Immature natural killer cell (primary cell): ENCODE results near the gene LRRIQ3. TPM values are rescaled to one million over a fixed set of nuclear protein-coding genes. Genes with fewer than 3 reads are reported as not detected.

Experiments
- polyA plus RNA-seq, 3 donors: library from polyadenylated mRNA; unstranded; fragments of 300-500 nt; fragmentation: Illumina TruSeq; gene quantifications; one replicate each; pipeline ENCODE4 v1.2.3, GENCODE V29; 2021

LRRIQ3 gene
- polyA plus RNA-seq, 3 donors from 2014 or later = 1.0 to 2.0 (median 1.2) TPM

Other genes with a start within 250 kb of the LRRIQ3 start
- 1 to 10 TPM; 2.9 to 8.2 (median 6.5) TPM for gene FPGT, start 66 bp upstream of the LRRIQ3 start, polyA plus RNA-seq
- gene TNNI3K, start 37.2 kb upstream of the LRRIQ3 start, polyA plus RNA-seq = not detected